ENCODE results near the gene DMPK. TPM values are rescaled to one million over a fixed set of nuclear protein-coding genes. Genes with fewer than 3 reads are reported as not detected.
A peak's percentile ranks its signal among the peaks of the same experiment; 100 is the strongest.

The DMPK gene
- total and polyA plus RNA-seq, 9 of the 15 experiments (the other 6 are each of a cell fraction or from before 2014, with no cell fraction given), result 0.24 to 31.3 (median 7.3) TPM

DNA sequence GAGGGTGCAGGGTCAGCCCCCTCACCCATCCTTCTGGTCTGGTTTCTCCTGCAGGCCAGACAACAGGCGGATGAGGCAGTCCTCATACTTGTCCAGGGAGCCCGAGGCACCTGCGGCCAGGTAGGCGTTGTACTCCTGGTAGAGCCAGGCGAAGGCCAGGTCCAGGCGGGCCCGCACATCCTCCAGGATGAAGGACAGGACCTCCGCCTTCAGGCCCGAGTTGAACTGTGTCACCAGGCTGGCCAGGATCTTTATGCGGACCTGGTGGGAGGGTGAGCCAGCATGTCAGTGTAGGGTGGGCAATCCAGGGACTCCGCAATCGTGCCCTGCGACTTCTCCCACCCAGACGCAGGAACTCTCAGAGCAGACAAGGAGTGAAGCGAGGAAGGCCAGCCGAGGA, 46.7 kb upstream of the DMPK start:
- no peaks in the 10 kb centered on the region for H3K9me3 ChIP-seq (replicated peaks; ENCODE audit: control insufficient read depth, insufficient read depth, low read depth, low read length)
- TF ChIP-seq SAP30 (IDR thresholded peaks at IDR 0.05; ENCODE audit: borderline replicate concordance, insufficient read depth, low read depth, low read length, poor library complexity, severe bottlenecking) (no peak), MITF (IDR thresholded peaks at IDR 0.05) (no peak), SUPT5H (IDR thresholded peaks at IDR 0.05) (peak; percentile 35; the same call in 1 of the 2 replicates), MCM3 (IDR thresholded peaks at IDR 0.05) (no peak), HMG20A (CRISPR knock-in tag; conservative IDR thresholded peaks at IDR 0.05) (no peak), ZNF253 (CRISPR knock-in tag; conservative IDR thresholded peaks at IDR 0.05) (no peak), MEF2D (tag; conservative IDR thresholded peaks at IDR 0.05; ENCODE audit: low read depth) (no peak), NKRF (IDR thresholded peaks at IDR 0.05; ENCODE audit: borderline replicate concordance) (no peak), POLR2G (IDR thresholded peaks at IDR 0.05; ENCODE audit: low read depth, low read length) (peak; percentile 64), ZNF318 (IDR thresholded peaks at IDR 0.05; ENCODE audit: borderline replicate concordance in 1 of 2, low read depth in 1 of 2) (no peak)

More for the DNA sequence above, 46.7 kb upstream of the DMPK start:
- Histone ChIP-seq H3K36me3 (ENCODE audit: control insufficient read depth, insufficient read depth, low read length) (peaks cover 90% of the 10 kb centered on the region; the same call in 2 of the 3 replicates), H3K4me1 (replicated peaks in 1 of 2; ENCODE audit: control insufficient read depth in 2 of 2, insufficient read depth in 2 of 2, low read length in 2 of 2) (peaks cover 0 to 3% of the 10 kb centered on the region in 2 experiments; a peak in 1 of 5 replicates), H3K79me2 (ENCODE audit: control insufficient read depth, insufficient read depth, low read length) (no peaks in the 10 kb centered on the region), H3K9me1 (ENCODE audit: control insufficient read depth, insufficient read depth, low read length) (peaks cover 6% of the 10 kb centered on the region), H3K4me3 (no peak overlapping the region), H2AFZ (ENCODE audit: low read depth, low read length) (no peak overlapping the region), H3K27ac (ENCODE audit: extremely low read depth, low read depth, low read length) (no peak overlapping the region), H4K20me1 (replicated peaks; ENCODE audit: control insufficient read depth, insufficient read depth, low read length) (no peaks in the 10 kb centered on the region), H3K27me3 (ENCODE audit: control insufficient read depth in 2 of 2, insufficient read depth in 2 of 2, low read length in 2 of 2) (no peaks in the 10 kb centered on the region), H3K4me2 (ENCODE audit: insufficient read depth, low read length) (no peak overlapping the region), H3K9ac (ENCODE audit: insufficient read depth in 1 of 2, low read depth in 2 of 2, low read length in 2 of 2) (no peak overlapping the region)
- POLR2A ChIA-PET, result no interaction called here
- in situ Hi-C loops (cut with MboI) (no loop called here), intact Hi-C loops (cut with micrococcal nuclease) (no loop called here)
- CTCF ChIA-PET (ENCODE audit: low intra/inter-chr PET ratio), result no interaction called here
- BruUV-seq (replicated peaks), result no TSS peak
- no peak for DNase-seq (ENCODE audit: extremely low read depth in 1 of 4, low spot score in 3 of 4)
- WGBS (ENCODE audit: insufficient coverage, low coverage, missing lambda C conversion rate), result 93% methylated on average over 14 of the region's 16 CpGs
- no peak for FAIRE-seq
- no peak for ATAC-seq

Measured in K562 (cell line).